HG03457 (cell line): Measurements from ENCODE around the gene ING5.
"Not testable (repeated sequence)": the region's sequence is repeated elsewhere in the genome, so short reads cannot be mapped to it uniquely, and the experiment has no call there.

Source experiments
- ATAC-seq: cut with Tn5 transposase; IDR thresholded peaks from one replicate; pipeline ENCODE4 v1.9.1; 2021; ENCODE audit warnings: moderate number of reproducible peaks; ENCODE audit not compliant: unreplicated experiment

The ING5 gene

GRCh38 chr2:241755777-241756176, 53.9 kb downstream of the ING5 start:
- ATAC-seq = no peak

GRCh38 chr2:241759067-241759807, 57.4 kb downstream of the ING5 start:
- no peak for ATAC-seq

GRCh38 chr2:241759893-241760292, 58.1 kb downstream of the ING5 start:
- ATAC-seq = not testable (repeated sequence)

- ATAC-seq = no peak
Measured at GRCh38 chr2:241760301-241760771, 58.5 kb downstream of the ING5 start.

- ATAC-seq = no peak
Measured at GRCh38 chr2:241762321-241762932, 60.6 kb downstream of the ING5 start.

- no peak for ATAC-seq
Measured at GRCh38 chr2:241762933-241763369, 61.1 kb downstream of the ING5 start.

- ATAC-seq = no peak
Measured at GRCh38 chr2:241763551-241764274, 61.9 kb downstream of the ING5 start.

- no peak for ATAC-seq
Measured at GRCh38 chr2:241764275-241765241, 62.7 kb downstream of the ING5 start.

GRCh38 chr2:241767464-241768250, 65.8 kb downstream of the ING5 start:
- no peak for ATAC-seq

GRCh38 chr2:241768251-241768711, 66.4 kb downstream of the ING5 start:
- ATAC-seq = no peak

GRCh38 chr2:241768850-241769249, 67.0 kb downstream of the ING5 start:
- ATAC-seq = no peak

- ATAC-seq = no peak
Measured at GRCh38 chr2:241769819-241770184, 68.0 kb downstream of the ING5 start.

GRCh38 chr2:241770185-241770935, 68.5 kb downstream of the ING5 start:
- no peak for ATAC-seq

GRCh38 chr2:241770936-241771285, 69.1 kb downstream of the ING5 start:
- no peak for ATAC-seq

GRCh38 chr2:241771286-241772062, 69.6 kb downstream of the ING5 start:
- ATAC-seq = no peak

- ATAC-seq = no peak
Measured at GRCh38 chr2:241772063-241772499, 70.2 kb downstream of the ING5 start.

- ATAC-seq = no peak
Measured at GRCh38 chr2:241773511-241774418, 71.9 kb downstream of the ING5 start.
